ENCODE results near the gene HOXB7. TPM values are rescaled to one million over a fixed set of nuclear protein-coding genes. Genes with fewer than 3 reads are reported as not detected.

HOXB7 gene
- total RNA-seq, 1 experiment from 2014 or later: 28.2 TPM

GRCh38 chr17:48567646-48568354 is 43.0 kb downstream of the HOXB7 start:
- no peaks in the 10 kb centered on the region for H3K79me2 ChIP-seq (ENCODE audit: low read depth)

GRCh38 chr17:48567209-48567608 is 43.6 kb downstream of the HOXB7 start:
- no peak overlapping the region for H3K4me2 ChIP-seq
- no peak overlapping the region for H2AFZ ChIP-seq
- DNase-seq: no peak
- no TSS peak for BruUV-seq (replicated peaks)
- no peak overlapping the region for H3K4me3 ChIP-seq
- no peaks in the 10 kb centered on the region for H3K9me3 ChIP-seq (ENCODE audit: insufficient read depth, low read depth)
- no peak overlapping the region for H3K27ac ChIP-seq
- H3K9me2 ChIP-seq (ENCODE audit: insufficient read depth): no peaks in the 10 kb centered on the region
- intact Hi-C loops (cut with micrococcal nuclease; ENCODE audit: unreplicated experiment): no loop called here
- no peaks in the 10 kb centered on the region for H3F3A ChIP-seq (ENCODE audit: insufficient read depth, low read depth)
- no peaks in the 10 kb centered on the region for H4K20me1 ChIP-seq (ENCODE audit: insufficient read depth)
- 0 out of 2 replicates have a peak, but pooled peaks cover 6% of the 10 kb centered on the region for H3K4me1 ChIP-seq (replicated peaks; ENCODE audit: insufficient read depth)
- no peaks in the 10 kb centered on the region for H3K36me3 ChIP-seq (ENCODE audit: low read depth)
- H3K27me3 ChIP-seq (ENCODE audit: insufficient read depth, low read depth): no peaks in the 10 kb centered on the region
- ChIA-PET CTCF (no interaction called here), POLR2A (ENCODE audit: unreplicated experiment) (interaction anchor here (0.7 kb wide), 1 partner anchor 84 kb away, joined by 6 read pairs; no protein-coding TSS in a partner anchor)
- H3K79me2 ChIP-seq (ENCODE audit: low read depth): no peaks in the 10 kb centered on the region
- TF ChIP-seq, protein P1, sequence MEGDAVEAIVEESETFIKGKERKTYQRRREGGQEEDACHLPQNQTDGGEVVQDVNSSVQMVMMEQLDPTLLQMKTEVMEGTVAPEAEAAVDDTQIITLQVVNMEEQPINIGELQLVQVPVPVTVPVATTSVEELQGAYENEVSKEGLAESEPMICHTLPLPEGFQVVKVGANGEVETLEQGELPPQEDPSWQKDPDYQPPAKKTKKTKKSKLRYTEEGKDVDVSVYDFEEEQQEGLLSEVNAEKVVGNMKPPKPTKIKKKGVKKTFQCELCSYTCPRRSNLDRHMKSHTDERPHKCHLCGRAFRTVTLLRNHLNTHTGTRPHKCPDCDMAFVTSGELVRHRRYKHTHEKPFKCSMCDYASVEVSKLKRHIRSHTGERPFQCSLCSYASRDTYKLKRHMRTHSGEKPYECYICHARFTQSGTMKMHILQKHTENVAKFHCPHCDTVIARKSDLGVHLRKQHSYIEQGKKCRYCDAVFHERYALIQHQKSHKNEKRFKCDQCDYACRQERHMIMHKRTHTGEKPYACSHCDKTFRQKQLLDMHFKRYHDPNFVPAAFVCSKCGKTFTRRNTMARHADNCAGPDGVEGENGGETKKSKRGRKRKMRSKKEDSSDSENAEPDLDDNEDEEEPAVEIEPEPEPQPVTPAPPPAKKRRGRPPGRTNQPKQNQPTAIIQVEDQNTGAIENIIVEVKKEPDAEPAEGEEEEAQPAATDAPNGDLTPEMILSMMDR (conservative IDR thresholded peaks at IDR 0.05): no peak
- no peak for TF ChIP-seq EZH2 (IDR thresholded peaks at IDR 0.05; ENCODE audit: low read depth)

More at GRCh38 chr17:48567646-48568354, 43.0 kb downstream of the HOXB7 start:
- Histone ChIP-seq H2AFZ (no peak overlapping the region), H3K4me2 (no peak overlapping the region), H4K20me1 (ENCODE audit: insufficient read depth) (no peaks in the 10 kb centered on the region), H3F3A (ENCODE audit: insufficient read depth, low read depth) (no peaks in the 10 kb centered on the region), H3K4me3 (no peak overlapping the region), H3K4me1 (replicated peaks; ENCODE audit: insufficient read depth) (0 out of 2 replicates have a peak, but pooled peaks cover 6% of the 10 kb centered on the region), H3K27me3 (ENCODE audit: insufficient read depth, low read depth) (no peaks in the 10 kb centered on the region), H3K9me2 (ENCODE audit: insufficient read depth) (no peaks in the 10 kb centered on the region), H3K36me3 (ENCODE audit: low read depth) (no peaks in the 10 kb centered on the region), H3K27ac (no peak overlapping the region), H3K9me3 (ENCODE audit: insufficient read depth, low read depth) (no peaks in the 10 kb centered on the region)
- TF ChIP-seq, protein P1 (conservative IDR thresholded peaks at IDR 0.05): no peak
- no peak for TF ChIP-seq EZH2 (IDR thresholded peaks at IDR 0.05; ENCODE audit: low read depth)
- intact Hi-C loops (cut with micrococcal nuclease; ENCODE audit: unreplicated experiment): no loop called here
- no TSS peak for BruUV-seq (replicated peaks)
- DNase-seq: no peak
- ChIA-PET CTCF (no interaction called here), POLR2A (ENCODE audit: unreplicated experiment) (interaction anchor here (0.6 to 0.7 kb wide), 2 partner anchors 84 to 206 kb away, joined by 3 to 6 read pairs; no protein-coding TSS in a partner anchor)

GRCh38 chr17:48566717-48567116 is 44.1 kb downstream of the HOXB7 start:
- Histone ChIP-seq H3K9me3 (ENCODE audit: insufficient read depth, low read depth) (no peaks in the 10 kb centered on the region), H3K79me2 (ENCODE audit: low read depth) (no peaks in the 10 kb centered on the region), H2AFZ (no peak overlapping the region), H3K4me2 (no peak overlapping the region), H3K36me3 (ENCODE audit: low read depth) (no peaks in the 10 kb centered on the region), H3K27me3 (ENCODE audit: insufficient read depth, low read depth) (no peaks in the 10 kb centered on the region), H4K20me1 (ENCODE audit: insufficient read depth) (no peaks in the 10 kb centered on the region), H3K9me2 (ENCODE audit: insufficient read depth) (no peaks in the 10 kb centered on the region), H3F3A (ENCODE audit: insufficient read depth, low read depth) (no peaks in the 10 kb centered on the region), H3K4me1 (replicated peaks; ENCODE audit: insufficient read depth) (0 out of 2 replicates have a peak, but pooled peaks cover 6% of the 10 kb centered on the region), H3K4me3 (no peak overlapping the region), H3K27ac (no peak overlapping the region)
- ChIA-PET POLR2A (ENCODE audit: unreplicated experiment) (interaction anchor here (0.6 kb wide), 1 partner anchor 53 kb away, joined by 3 read pairs; no protein-coding TSS in a partner anchor), CTCF (no interaction called here)
- intact Hi-C loops (cut with micrococcal nuclease; ENCODE audit: unreplicated experiment): no loop called here
- TF ChIP-seq, protein P1 (conservative IDR thresholded peaks at IDR 0.05): no peak
- TF ChIP-seq EZH2 (IDR thresholded peaks at IDR 0.05; ENCODE audit: low read depth): no peak
- DNase-seq: no peak
- no TSS peak for BruUV-seq (replicated peaks)
